ENCODE data around the gene SMIM44.

Gene SMIM44

DNA sequence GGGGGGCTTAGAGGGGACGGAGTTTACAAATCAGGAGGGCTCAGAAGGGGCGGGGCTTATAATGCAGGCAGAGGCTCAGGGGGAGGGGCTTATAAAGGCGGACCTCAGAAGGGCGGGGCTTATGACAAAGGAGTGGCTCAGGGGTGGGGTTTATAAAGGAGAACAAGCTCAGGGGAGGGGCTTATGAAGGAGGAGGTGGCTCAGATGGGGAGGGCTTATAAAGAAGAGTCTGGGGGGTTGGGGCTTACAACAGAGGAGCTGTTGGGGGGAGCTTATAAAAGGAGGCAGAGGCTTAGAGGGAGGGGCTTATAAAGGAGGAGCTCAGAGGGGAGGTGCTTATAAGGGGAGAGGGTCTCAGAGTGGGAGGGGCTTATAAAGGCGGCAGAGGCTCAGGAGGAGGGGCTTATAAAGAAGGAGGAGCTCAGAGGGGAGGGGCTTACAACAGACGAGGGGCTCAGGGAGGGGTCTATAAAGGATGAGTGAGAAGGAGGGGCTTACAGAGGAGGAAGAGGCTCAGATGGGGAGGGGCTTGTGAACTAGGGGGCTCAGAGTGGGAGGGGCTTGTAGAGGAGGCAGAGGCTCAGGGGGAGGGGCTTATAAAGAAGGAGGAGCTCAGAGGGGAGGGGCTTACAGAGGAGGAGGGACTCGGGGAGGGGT is 3.9 kb downstream of the SMIM44 start:
- Histone ChIP-seq H3K4me3 (ENCODE audit: low read length) (no peak overlapping the region), H3K27me3 (ENCODE audit: low read depth, low read length) (peaks cover 14% of the 10 kb centered on the region; the same call in 1 of the 2 replicates), H3K4me2 (ENCODE audit: low read length) (no peak overlapping the region), H3K36me3 (replicated peaks; ENCODE audit: low read depth, low read length) (no peaks in the 10 kb centered on the region), H3K79me2 (ENCODE audit: low read length) (no peaks in the 10 kb centered on the region), H3K4me1 (ENCODE audit: low read length) (no peaks in the 10 kb centered on the region), H3K9ac (ENCODE audit: low read length) (no peak overlapping the region), H2AFZ (ENCODE audit: low read depth, low read length) (no peak overlapping the region), H3K27ac (ENCODE audit: low read length) (no peak overlapping the region), H4K20me1 (ENCODE audit: insufficient read depth, low read length) (no peaks in the 10 kb centered on the region; the same call in 1 of the 2 replicates), H3K9me3 (ENCODE audit: insufficient read depth, low read length) (no peaks in the 10 kb centered on the region)
- no peak for TF ChIP-seq EZH2phosphoT487 (IDR thresholded peaks at IDR 0.05; ENCODE audit: low read depth)
- TF ChIP-seq, protein P1, sequence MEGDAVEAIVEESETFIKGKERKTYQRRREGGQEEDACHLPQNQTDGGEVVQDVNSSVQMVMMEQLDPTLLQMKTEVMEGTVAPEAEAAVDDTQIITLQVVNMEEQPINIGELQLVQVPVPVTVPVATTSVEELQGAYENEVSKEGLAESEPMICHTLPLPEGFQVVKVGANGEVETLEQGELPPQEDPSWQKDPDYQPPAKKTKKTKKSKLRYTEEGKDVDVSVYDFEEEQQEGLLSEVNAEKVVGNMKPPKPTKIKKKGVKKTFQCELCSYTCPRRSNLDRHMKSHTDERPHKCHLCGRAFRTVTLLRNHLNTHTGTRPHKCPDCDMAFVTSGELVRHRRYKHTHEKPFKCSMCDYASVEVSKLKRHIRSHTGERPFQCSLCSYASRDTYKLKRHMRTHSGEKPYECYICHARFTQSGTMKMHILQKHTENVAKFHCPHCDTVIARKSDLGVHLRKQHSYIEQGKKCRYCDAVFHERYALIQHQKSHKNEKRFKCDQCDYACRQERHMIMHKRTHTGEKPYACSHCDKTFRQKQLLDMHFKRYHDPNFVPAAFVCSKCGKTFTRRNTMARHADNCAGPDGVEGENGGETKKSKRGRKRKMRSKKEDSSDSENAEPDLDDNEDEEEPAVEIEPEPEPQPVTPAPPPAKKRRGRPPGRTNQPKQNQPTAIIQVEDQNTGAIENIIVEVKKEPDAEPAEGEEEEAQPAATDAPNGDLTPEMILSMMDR (IDR thresholded peaks at IDR 0.05; ENCODE audit: low read depth, low read length), result no peak

DNA sequence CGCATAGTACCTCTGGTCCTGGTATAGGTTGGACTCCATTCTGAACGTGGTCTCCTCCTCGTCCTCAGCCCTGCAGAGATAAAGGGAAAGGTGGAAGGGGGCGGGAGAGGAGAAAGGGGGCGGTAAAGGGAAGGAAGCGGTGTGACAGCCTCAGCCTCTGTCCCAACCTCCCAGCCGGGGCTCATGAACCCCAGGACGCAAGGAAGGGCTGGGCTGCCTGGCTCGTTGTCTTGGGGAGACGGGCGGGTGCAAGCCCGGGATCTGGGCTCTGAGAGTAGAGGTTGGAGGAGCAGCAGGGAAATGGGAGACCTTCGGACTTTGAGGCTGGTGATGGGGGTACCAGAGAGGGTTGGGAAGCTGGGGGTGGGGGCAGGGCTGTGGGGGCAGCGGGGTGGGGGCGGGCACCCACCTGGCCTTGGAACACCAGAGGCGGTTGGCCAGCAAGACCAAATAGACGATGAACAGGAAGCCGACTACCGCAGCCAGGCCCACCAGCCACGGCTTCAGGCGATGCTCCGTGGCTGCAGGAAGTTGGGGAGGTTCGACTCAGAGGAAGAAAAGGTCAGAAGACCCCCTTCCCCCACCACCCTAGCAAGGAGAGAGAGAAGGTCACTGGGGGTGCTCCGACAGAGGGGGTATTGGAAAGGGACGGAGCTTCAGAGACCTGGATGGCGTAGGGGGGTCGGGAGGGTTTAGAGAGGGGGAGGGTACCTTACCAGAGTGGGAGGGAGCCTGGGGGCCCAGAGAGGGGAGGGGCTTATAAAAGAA is 4.6 kb downstream of the SMIM44 start:
- Histone ChIP-seq H4K20me1 (ENCODE audit: insufficient read depth, low read length) (no peaks in the 10 kb centered on the region; the same call in 1 of the 2 replicates), H3K36me3 (replicated peaks; ENCODE audit: low read depth, low read length) (no peaks in the 10 kb centered on the region), H3K4me2 (ENCODE audit: low read length) (no peak overlapping the region), H3K9me3 (ENCODE audit: insufficient read depth, low read length) (no peaks in the 10 kb centered on the region), H3K27me3 (ENCODE audit: low read depth, low read length) (peaks cover 14% of the 10 kb centered on the region; the same call in 1 of the 2 replicates), H3K79me2 (ENCODE audit: low read length) (no peaks in the 10 kb centered on the region), H3K9ac (ENCODE audit: low read length) (no peak overlapping the region), H3K4me1 (ENCODE audit: low read length) (no peaks in the 10 kb centered on the region), H2AFZ (ENCODE audit: low read depth, low read length) (no peak overlapping the region), H3K27ac (ENCODE audit: low read length) (no peak overlapping the region), H3K4me3 (ENCODE audit: low read length) (no peak overlapping the region)
- TF ChIP-seq EZH2phosphoT487 (IDR thresholded peaks at IDR 0.05; ENCODE audit: low read depth), result no peak
- TF ChIP-seq, protein P1 (IDR thresholded peaks at IDR 0.05; ENCODE audit: low read depth, low read length), result no peak

DNA sequence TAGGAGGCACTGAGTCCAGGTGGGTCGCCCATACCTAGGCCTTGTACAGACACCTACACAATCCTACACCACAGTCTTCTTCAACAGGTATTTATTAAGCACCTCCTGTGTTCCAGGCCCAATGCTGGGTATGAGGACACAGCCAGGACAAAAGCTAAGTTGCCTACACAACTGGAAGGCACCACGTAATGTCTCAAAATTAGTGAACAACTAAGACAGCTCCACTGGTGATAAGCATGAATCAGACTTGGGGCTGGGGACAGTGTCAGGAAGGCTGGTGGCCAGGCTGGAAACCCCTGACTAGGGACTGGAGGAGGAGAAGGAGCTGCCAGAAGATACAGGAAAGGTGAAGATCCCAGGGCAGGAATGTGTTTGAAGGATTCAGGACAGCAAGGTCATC is 5.3 kb downstream of the SMIM44 start:
- peaks cover 14% of the 10 kb centered on the region; the same call in 1 of the 2 replicates for H3K27me3 ChIP-seq (ENCODE audit: low read depth, low read length)
- H3K4me3 ChIP-seq (ENCODE audit: low read length), result no peak overlapping the region
- H3K36me3 ChIP-seq (replicated peaks; ENCODE audit: low read depth, low read length), result no peaks in the 10 kb centered on the region
- H4K20me1 ChIP-seq (ENCODE audit: insufficient read depth, low read length), result no peaks in the 10 kb centered on the region; the same call in 1 of the 2 replicates
- H3K79me2 ChIP-seq (ENCODE audit: low read length), result no peaks in the 10 kb centered on the region
- H3K9me3 ChIP-seq (ENCODE audit: insufficient read depth, low read length), result no peaks in the 10 kb centered on the region
- no peak overlapping the region for H3K9ac ChIP-seq (ENCODE audit: low read length)
- H3K27ac ChIP-seq (ENCODE audit: low read length), result no peak overlapping the region
- H2AFZ ChIP-seq (ENCODE audit: low read depth, low read length), result no peak overlapping the region
- no peak overlapping the region for H3K4me2 ChIP-seq (ENCODE audit: low read length)
- TF ChIP-seq, protein P1 (IDR thresholded peaks at IDR 0.05; ENCODE audit: low read depth, low read length), result no peak
- no peak for TF ChIP-seq EZH2phosphoT487 (IDR thresholded peaks at IDR 0.05; ENCODE audit: low read depth)
- no peaks in the 10 kb centered on the region for H3K4me1 ChIP-seq (ENCODE audit: low read length)

DNA sequence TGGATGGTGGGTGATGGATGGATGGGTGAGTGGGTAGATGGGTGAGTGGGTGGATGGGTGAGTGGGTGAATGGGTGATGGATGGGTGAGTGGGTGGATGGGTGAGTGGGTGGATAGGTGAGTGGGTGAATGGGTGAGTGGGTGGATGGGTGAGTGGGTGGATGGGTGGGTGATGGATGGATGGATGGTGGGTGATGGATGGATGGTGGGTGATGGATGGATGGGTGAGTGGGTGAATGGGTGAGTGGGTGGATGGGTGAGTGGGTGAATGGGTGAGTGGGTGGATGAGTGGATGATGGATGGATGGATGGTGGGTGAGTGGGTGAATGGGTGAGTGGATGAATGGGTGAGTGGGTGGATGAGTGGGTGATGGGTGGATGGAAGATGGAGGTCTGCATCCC is 5.7 kb downstream of the SMIM44 start:
- no peak overlapping the region for H3K4me2 ChIP-seq (ENCODE audit: low read length)

More for the DNA sequence above, 5.7 kb downstream of the SMIM44 start:
- Histone ChIP-seq H3K79me2 (ENCODE audit: low read length) (no peaks in the 10 kb centered on the region), H3K4me3 (ENCODE audit: low read length) (no peak overlapping the region), H3K27ac (ENCODE audit: low read length) (no peak overlapping the region), H4K20me1 (ENCODE audit: insufficient read depth, low read length) (no peaks in the 10 kb centered on the region; the same call in 1 of the 2 replicates), H2AFZ (ENCODE audit: low read depth, low read length) (no peak overlapping the region), H3K27me3 (ENCODE audit: low read depth, low read length) (peaks cover 14% of the 10 kb centered on the region; the same call in 1 of the 2 replicates), H3K36me3 (replicated peaks; ENCODE audit: low read depth, low read length) (no peaks in the 10 kb centered on the region), H3K4me1 (ENCODE audit: low read length) (no peaks in the 10 kb centered on the region), H3K9ac (ENCODE audit: low read length) (no peak overlapping the region), H3K9me3 (ENCODE audit: insufficient read depth, low read length) (no peaks in the 10 kb centered on the region)
- TF ChIP-seq, protein P1 (IDR thresholded peaks at IDR 0.05; ENCODE audit: low read depth, low read length), result no peak
- TF ChIP-seq EZH2phosphoT487 (IDR thresholded peaks at IDR 0.05; ENCODE audit: low read depth), result no peak
